Muscle layer of colon (tissue), 2 donors: ENCODE data around the gene ENTREP3.

Source experiments
- H3K27ac ChIP-seq: one replicate; pipeline ENCODE4 v1.7.0; 2013; ENCODE audit warnings: low read depth, mild to moderate bottlenecking, low read length, moderate library complexity
- H3K27me3 ChIP-seq, 2 donors: one replicate each; pipeline ENCODE4 v1.7.0; 2013; ENCODE audit warnings: low read length in 2 of 2, mild to moderate bottlenecking in 2 of 2; ENCODE audit not compliant: insufficient read depth in 2 of 2, control insufficient read depth in 1 of 2
- H3K36me3 ChIP-seq: one replicate; pipeline ENCODE4 v1.7.0; 2013; ENCODE audit warnings: mild to moderate bottlenecking, low read length; ENCODE audit not compliant: insufficient read depth
- H3K4me1 ChIP-seq: one replicate; pipeline ENCODE4 v1.7.0; 2013; ENCODE audit warnings: mild to moderate bottlenecking, low read length; ENCODE audit not compliant: insufficient read depth
- H3K4me3 ChIP-seq, 2 donors: one replicate each; pipeline ENCODE4 v1.7.0; 2013; ENCODE audit warnings: low read length in 2 of 2, low read depth in 1 of 2, mild to moderate bottlenecking in 1 of 2, moderate library complexity in 1 of 2
- H3K9ac ChIP-seq: one replicate; pipeline ENCODE4 v1.7.0; 2013; ENCODE audit warnings: low read length
- H3K9me3 ChIP-seq: one replicate; pipeline ENCODE4 v1.7.0; 2013; ENCODE audit warnings: mild to moderate bottlenecking, low read length
- donor health status: abdominal sarcoma.
- donor health status: Adenocarcinoma of cecum.

The ENTREP3 gene

GRCh38 chr1:155205969-155206593, 49.2 kb downstream of the ENTREP3 start:
- H3K9me3 ChIP-seq: no peaks in the 10 kb centered on the region
- H3K4me1 ChIP-seq: peaks cover 41% of the 10 kb centered on the region
- H3K4me3 ChIP-seq: no peak overlapping the region
- H3K27ac ChIP-seq: peak overlapping the region; percentile 15
- H3K27me3 ChIP-seq: no peaks in the 10 kb centered on the region
- peaks cover 37% of the 10 kb centered on the region for H3K36me3 ChIP-seq
- H3K9ac ChIP-seq: no peak overlapping the region

GRCh38 chr1:155205035-155205434, 50.2 kb downstream of the ENTREP3 start:
- Histone ChIP-seq H3K9ac (no peak overlapping the region), H3K36me3 (peaks cover 38% of the 10 kb centered on the region)

DNA sequence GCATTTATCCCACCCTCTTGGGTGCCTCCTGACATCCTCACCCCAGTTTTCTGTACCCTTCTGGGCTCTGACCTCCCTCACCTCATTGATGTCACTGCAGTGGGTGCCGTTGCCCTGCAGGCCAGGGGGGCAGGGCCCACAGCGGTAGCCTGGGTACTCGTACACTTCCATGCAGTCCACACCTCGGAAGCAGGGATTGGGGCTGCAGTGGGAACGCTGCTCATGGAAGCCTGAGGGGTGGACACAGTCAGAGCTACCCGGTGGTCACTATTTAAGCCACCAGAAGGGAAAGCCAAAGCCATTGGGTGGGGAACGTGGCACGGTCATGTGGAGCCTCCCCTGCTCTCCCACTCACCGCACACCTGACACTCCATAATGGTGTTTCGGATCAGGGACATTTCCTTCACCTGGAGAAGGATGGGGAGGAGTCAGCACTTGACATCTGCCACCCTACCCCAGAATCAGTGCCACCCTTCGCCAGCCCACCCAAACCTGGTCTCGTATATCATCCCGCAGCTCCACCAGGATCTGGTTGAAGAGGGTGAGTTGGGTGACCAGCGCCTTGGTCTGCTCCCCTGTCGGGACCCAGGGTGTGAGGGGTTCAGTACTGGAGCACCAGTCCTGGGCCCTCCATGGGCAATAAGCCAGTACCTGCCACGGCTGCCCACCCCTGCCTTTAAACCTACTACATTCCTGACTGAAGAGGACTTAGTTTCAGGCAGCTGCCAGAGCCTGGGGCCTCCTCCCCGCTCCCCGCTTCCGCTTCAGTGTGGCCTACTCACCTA, 52.4 kb downstream of the ENTREP3 start:
- Histone ChIP-seq H3K4me1 (peaks cover 22% of the 10 kb centered on the region), H3K9ac (no peak overlapping the region), H3K36me3 (peaks cover 46% of the 10 kb centered on the region), H3K27ac (no peak overlapping the region), H3K27me3 (no peaks in the 10 kb centered on the region), H3K9me3 (no peaks in the 10 kb centered on the region), H3K4me3 (no peak overlapping the region)

More at GRCh38 chr1:155205035-155205434, 50.2 kb downstream of the ENTREP3 start:
- H3K4me1 ChIP-seq: peaks cover 35% of the 10 kb centered on the region
- no peaks in the 10 kb centered on the region for H3K9me3 ChIP-seq
- H3K27ac ChIP-seq: no peak overlapping the region
- no peak overlapping the region for H3K4me3 ChIP-seq
- H3K27me3 ChIP-seq: no peaks in the 10 kb centered on the region

DNA sequence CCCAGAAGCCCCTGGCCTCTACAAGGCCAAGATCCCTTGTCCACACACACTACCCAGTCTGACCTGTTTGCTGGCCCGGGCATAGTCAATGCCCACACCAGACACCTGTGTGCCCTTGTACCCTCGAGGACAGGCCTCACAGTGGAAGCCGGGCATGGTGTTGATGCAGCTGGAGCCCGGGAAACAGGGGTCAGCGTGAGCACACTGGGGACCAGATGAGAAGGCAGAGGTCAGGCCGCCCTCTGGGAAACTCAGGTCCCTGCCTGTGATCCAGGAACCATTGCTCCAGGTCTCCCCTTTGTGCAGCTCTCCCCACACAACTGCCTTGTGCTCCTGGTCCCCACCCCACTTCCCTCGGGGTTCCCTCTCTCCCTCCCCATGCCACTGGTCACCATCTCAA, 53.1 kb downstream of the ENTREP3 start:
- Histone ChIP-seq H3K9me3 (no peaks in the 10 kb centered on the region), H3K27ac (no peak overlapping the region), H3K27me3 (no peaks in the 10 kb centered on the region), H3K4me3 (no peak overlapping the region), H3K9ac (no peak overlapping the region), H3K36me3 (peaks cover 53% of the 10 kb centered on the region), H3K4me1 (peaks cover 15% of the 10 kb centered on the region)

GRCh38 chr1:155200920-155201319, 54.4 kb downstream of the ENTREP3 start:
- Histone ChIP-seq H3K27ac (no peak overlapping the region), H3K4me3 (no peak overlapping the region), H3K4me1 (peaks cover 8% of the 10 kb centered on the region), H3K36me3 (peaks cover 63% of the 10 kb centered on the region), H3K9me3 (no peaks in the 10 kb centered on the region), H3K27me3 (no peaks in the 10 kb centered on the region), H3K9ac (no peak overlapping the region)

DNA sequence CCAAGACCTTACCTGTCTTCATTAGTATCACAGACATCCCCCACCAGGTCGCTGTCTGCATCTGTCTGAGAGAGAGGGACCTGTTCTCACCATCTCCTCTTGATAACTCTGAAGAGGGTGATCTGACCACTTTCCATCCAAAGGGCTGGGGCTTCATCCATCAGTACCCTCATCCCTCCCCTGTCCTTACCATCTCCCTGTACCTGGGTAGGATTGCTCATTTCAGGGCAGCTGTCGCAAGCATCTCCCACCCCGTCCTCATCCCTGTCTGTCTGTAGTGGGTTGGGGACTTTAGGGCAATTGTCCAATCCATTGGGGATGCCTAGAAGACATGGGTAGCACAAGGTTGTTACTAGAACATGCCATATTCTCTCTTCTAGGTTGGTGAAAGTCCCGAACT, 55.5 kb downstream of the ENTREP3 start:
- Histone ChIP-seq H3K27me3 (no peaks in the 10 kb centered on the region), H3K9ac (no peak overlapping the region), H3K36me3 (peaks cover 61% of the 10 kb centered on the region), H3K4me1 (peaks cover 12% of the 10 kb centered on the region), H3K9me3 (no peaks in the 10 kb centered on the region), H3K27ac (no peak overlapping the region), H3K4me3 (no peak overlapping the region)

DNA sequence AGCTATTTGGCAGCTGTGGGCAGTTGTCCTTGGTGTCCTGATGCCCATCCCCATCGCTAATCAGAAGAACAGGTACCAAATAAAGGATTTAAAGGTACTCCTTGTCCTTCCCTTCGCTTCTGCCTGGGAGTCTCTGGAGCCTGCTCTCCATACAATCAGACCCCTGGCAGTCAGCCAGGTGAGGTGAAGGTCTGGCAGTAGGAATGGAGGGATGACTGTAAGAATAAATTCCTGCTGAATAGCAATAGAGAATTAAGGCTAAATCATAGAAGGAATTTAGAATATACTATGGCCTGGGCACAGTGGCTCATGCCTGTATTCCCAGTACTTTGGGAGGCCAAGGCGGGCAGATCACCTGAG, 56.8 kb downstream of the ENTREP3 start:
- peaks cover 59% of the 10 kb centered on the region for H3K36me3 ChIP-seq

DNA sequence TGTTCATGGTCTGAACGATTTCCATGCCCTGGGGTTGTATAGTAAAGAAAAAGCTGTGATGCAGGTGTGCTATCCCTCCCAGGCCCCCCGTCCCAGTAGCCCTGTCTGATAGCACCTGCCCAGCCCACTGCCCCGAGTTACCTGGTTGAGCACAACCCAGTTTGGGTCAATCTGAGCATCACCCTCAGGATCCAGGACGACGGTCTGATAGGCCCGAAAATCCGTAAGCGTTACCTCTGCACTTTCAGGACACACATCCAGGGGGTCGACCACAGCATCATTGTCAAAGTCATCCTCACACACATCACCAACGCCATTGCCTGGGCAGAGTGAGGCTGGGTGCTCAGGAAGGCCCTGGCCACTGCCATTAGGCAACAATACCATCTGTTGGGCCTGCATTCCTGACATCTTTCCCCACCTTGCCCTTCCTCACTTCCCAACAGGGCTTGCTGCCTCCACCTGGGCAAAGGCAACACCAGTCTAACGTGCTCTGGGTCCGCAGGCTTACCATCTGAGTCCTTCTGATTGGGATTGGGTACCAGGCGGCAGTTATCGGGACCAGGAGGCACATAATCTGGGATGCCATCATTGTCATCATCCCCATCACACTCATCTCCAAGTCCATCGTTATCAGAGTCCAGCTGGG, 57.3 kb downstream of the ENTREP3 start:
- peaks cover 54% of the 10 kb centered on the region for H3K36me3 ChIP-seq
- no peak overlapping the region for H3K4me3 ChIP-seq
- H3K27ac ChIP-seq: no peak overlapping the region
- no peak overlapping the region for H3K9ac ChIP-seq
- H3K9me3 ChIP-seq: no peaks in the 10 kb centered on the region
- H3K4me1 ChIP-seq: peaks cover 15% of the 10 kb centered on the region
- no peaks in the 10 kb centered on the region for H3K27me3 ChIP-seq

More for the DNA sequence above, 56.8 kb downstream of the ENTREP3 start:
- peaks cover 12% of the 10 kb centered on the region for H3K4me1 ChIP-seq
- H3K4me3 ChIP-seq: no peak overlapping the region
- H3K27me3 ChIP-seq: no peaks in the 10 kb centered on the region
- no peak overlapping the region for H3K9ac ChIP-seq
- H3K27ac ChIP-seq: no peak overlapping the region
- H3K9me3 ChIP-seq: no peaks in the 10 kb centered on the region
